OCI-LY1 (cell line): ENCODE data around the gene PITPNM3.

Source experiments
- CTCF ChIP-seq: fragments of 200-600 bp; sonication (generic), shearing (Covaris generic); IDR thresholded peaks from 2 replicates; pipeline ENCODE4 v1.5.1; 2017; ENCODE audit warnings: mild to moderate bottlenecking, antibody characterized with exemption, low read length, moderate library complexity, mixed read lengths
- EZH2 ChIP-seq: fragments of 200-600 bp; sonication (generic), shearing (Covaris generic); IDR thresholded peaks from 2 replicates; pipeline ENCODE4 v1.8.0; 2017; ENCODE audit warnings: borderline replicate concordance, mixed run types, mild to moderate bottlenecking, antibody characterized with exemption, low read length, moderate library complexity, mixed read lengths

- TF ChIP-seq CTCF (peak; percentile 84), EZH2 (no peak)
Observed at GRCh38 chr17:6473128-6473767, 83.1 kb downstream of the PITPNM3 start.
